ENCODE results near the gene SLITRK3.

GRCh38 chr3:165195640-165196576, at the start of gene SLITRK3:
- TF ChIP-seq SIN3A (IDR thresholded peaks at IDR 0.05; ENCODE audit: borderline replicate concordance, insufficient read depth, low read length) (no peak), POLR2AphosphoS5 (IDR thresholded peaks at IDR 0.05; ENCODE audit: low read depth, low read length) (no peak), TAF1 (IDR thresholded peaks at IDR 0.05; ENCODE audit: borderline replicate concordance, insufficient read depth, low read length) (no peak)

All from PFSK-1 (cell line).